ENCODE results near the gene TP63.

TP63 gene

GRCh38 chr3:189708375-189708774 lies 77.2 kb downstream of the TP63 start:
- TF ChIP-seq CTCF (IDR thresholded peaks at IDR 0.05; ENCODE audit: low read depth, low read length): no peak
- DNase-seq (ENCODE audit: extremely low read depth, low read depth): no peak

DNA sequence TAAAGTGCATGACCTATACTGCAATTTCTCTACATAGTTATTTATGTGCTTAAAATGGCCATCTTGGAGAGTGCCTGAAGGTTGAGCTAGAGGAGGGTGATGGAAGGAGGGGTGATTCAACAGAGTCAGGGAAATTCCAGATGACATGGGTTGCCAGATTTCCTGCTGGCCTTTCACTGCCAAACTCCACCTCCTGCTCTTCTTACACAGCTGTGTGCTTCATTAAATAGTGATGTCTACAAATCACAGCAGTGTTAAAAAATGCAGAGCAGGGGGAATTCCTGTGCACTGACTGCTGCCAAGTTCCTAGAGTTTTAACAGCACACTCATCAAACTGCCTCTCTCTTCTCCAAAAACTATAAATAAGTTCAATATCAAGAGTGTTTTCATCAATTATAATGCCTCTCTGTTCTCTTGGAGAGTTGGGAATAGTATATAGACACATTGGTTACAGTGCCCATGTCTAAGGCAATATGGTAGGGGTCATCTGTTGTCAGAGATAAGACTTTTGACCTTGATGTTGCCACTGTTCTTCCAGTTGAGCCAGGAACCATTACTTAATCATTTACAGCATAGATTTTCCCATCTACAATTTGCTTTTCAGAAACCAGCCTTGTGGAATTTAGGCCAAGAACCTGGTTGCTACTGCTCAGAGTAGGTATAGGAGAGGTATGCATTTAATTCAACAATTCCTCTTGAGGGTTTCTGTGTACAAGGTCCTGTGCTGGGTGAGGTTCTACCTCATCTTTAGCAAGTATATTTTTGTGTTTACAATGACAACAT lies 79.6 kb downstream of the TP63 start:
- peak; percentile 86 for DNase-seq (ENCODE audit: extremely low read depth, low read depth)
- no peak for TF ChIP-seq CTCF (IDR thresholded peaks at IDR 0.05; ENCODE audit: low read depth, low read length)

DNA sequence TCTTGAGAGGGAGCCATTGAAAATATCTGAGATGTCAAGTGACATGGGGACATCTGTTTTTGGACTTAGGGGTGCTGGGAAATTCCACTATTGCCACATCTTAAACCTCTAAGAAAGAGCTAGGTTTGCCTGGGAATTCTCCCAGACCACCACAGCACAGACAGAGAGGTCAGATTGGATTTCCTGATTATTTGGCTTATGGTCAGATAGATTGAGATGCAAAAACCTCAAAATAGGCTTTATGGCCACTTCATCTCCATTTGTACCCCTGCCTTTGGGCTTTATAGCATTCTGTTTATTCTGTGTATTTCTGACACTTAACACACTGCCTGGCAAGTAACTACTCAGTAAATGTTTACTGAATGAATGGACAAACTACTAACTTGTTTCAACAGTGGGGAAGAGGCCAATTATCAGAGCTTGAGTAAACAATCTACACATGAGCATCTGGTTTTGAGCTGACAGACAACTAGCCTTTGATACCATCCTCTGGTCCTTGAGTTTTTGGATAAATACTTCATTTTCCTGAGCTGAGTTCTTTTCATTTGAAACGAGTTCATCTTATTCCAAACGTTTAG lies 81.8 kb downstream of the TP63 start:
- TF ChIP-seq CTCF (IDR thresholded peaks at IDR 0.05; ENCODE audit: low read depth, low read length): no peak
- DNase-seq (ENCODE audit: extremely low read depth, low read depth): no peak

GRCh38 chr3:189714991-189715961 lies 84.1 kb downstream of the TP63 start:
- peak; percentile 39 for DNase-seq (ENCODE audit: extremely low read depth, low read depth)
- no peak for TF ChIP-seq CTCF (IDR thresholded peaks at IDR 0.05; ENCODE audit: low read depth, low read length)

DNA sequence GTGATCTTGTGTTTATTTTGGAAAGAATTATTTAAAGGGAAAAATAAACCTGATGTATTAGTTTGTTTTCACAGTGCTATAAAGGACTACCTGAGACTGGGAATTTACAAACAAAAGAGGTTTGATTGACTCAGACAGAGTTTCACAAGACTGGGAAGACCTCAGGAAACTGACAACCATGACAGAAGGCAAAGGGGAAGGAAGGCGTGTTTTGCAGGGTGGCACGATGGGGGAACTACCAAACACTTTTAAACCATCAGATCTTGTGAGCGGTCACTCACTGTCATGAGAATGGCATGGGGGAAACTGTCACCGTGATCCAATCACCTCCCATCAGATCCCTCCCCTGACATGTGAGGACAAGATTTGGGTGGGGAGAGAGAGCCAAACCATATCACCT lies 87.0 kb downstream of the TP63 start:
- no peak for TF ChIP-seq CTCF (IDR thresholded peaks at IDR 0.05; ENCODE audit: low read depth, low read length)
- DNase-seq (ENCODE audit: extremely low read depth, low read depth): no peak

DNA sequence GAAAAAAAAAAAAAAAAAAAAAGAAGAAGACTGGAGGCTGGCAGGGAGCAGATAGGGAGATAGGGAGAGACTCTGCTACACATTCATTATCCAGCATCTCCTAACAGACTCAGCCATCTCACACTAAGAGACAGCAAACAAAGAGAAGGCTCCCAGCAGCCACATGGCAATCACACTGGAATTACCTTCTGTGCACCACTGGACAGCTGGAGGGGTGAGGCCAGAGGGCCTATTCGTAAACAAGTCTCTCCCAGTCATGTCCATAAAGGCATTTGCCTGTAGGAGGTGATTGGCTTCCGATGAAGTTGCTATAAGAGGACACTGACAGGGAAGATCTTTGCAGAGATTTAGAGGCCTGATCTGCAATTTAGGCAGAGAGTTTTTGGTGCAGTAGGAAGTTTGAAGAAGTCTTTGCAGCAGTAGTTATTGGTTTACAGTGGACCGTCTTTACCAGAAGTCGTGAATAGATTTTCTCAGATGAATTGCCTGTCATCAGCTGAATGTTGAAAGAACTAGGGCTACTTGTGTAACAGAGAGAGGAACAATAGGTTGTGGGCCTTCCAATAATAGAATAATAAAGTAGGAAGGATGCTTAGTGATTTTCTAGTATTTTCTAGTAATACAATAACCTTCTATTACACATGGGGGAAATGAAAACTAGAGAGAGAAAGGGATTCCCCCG lies 89.7 kb downstream of the TP63 start:
- TF ChIP-seq CTCF (IDR thresholded peaks at IDR 0.05; ENCODE audit: low read depth, low read length): no peak
- no peak for DNase-seq (ENCODE audit: extremely low read depth, low read depth)

Measured in AG09319 (cell line).